GM06990 (cell line): ENCODE measurements around the gene UPF3B.

Experiments
- DNase-seq: peaks from one replicate; pipeline ENCODE4 v3.0.0-alpha.2; 2011; ENCODE audit not compliant: insufficient read length; ENCODE audit errors: extremely low read depth
- H3K27me3 ChIP-seq: replicated peaks from 2 replicates; pipeline ENCODE4 v1.6.0; 2011; ENCODE audit warnings: low read length; ENCODE audit not compliant: control insufficient read depth, insufficient read depth
- H3K36me3 ChIP-seq: 2 replicates; pipeline ENCODE4 v1.5.1; 2011; ENCODE audit warnings: low read length; ENCODE audit not compliant: control insufficient read depth, insufficient read depth
- H3K4me3 ChIP-seq: replicated peaks from 2 replicates; pipeline ENCODE4 v1.5.1; 2011; ENCODE audit warnings: low read depth, mild to moderate bottlenecking, control low read depth, low read length
- CTCF ChIP-seq: IDR thresholded peaks from 2 replicates; pipeline ENCODE4 v1.5.1; 2011; ENCODE audit warnings: low read length, control low read depth, mild to moderate bottlenecking, inconsistent platforms; ENCODE audit not compliant: insufficient read depth, poor library complexity, severe bottlenecking

Gene UPF3B

GRCh38 chrX:119887721-119888425 lies 35.1 kb upstream of the UPF3B start:
- Histone ChIP-seq H3K36me3 (no peaks in the 10 kb centered on the region), H3K27me3 (no peaks in the 10 kb centered on the region), H3K4me3 (no peak overlapping the region)
- DNase-seq: peak; percentile 46
- TF ChIP-seq CTCF: no peak

- Histone ChIP-seq H3K27me3 (no peaks in the 10 kb centered on the region), H3K4me3 (no peak overlapping the region), H3K36me3 (no peaks in the 10 kb centered on the region)
- no peak for DNase-seq
- no peak for TF ChIP-seq CTCF
These were observed 33.0 kb upstream of the UPF3B start for GRCh38 chrX:119885554-119886428.

- DNase-seq: peak; percentile 31
- Histone ChIP-seq H3K27me3 (no peaks in the 10 kb centered on the region), H3K36me3 (no peaks in the 10 kb centered on the region), H3K4me3 (no peak overlapping the region)
- TF ChIP-seq CTCF: peak; percentile 81
These were observed 28.0 kb upstream of the UPF3B start for GRCh38 chrX:119880552-119881437.

GRCh38 chrX:119880076-119880475 lies 27.3 kb upstream of the UPF3B start:
- peak; percentile 30 for DNase-seq
- Histone ChIP-seq H3K4me3 (no peak overlapping the region), H3K27me3 (no peaks in the 10 kb centered on the region), H3K36me3 (no peaks in the 10 kb centered on the region)
- no peak for TF ChIP-seq CTCF

- no peak for TF ChIP-seq CTCF
- no peak for DNase-seq
- Histone ChIP-seq H3K36me3 (no peaks in the 10 kb centered on the region), H3K4me3 (no peak overlapping the region), H3K27me3 (no peaks in the 10 kb centered on the region)
These were observed 26.0 kb upstream of the UPF3B start for GRCh38 chrX:119878740-119879139.
